Natural killer cell (primary cell): ENCODE data around the gene MYO16. TPM values are rescaled to one million over a fixed set of nuclear protein-coding genes. Genes with fewer than 3 reads are reported as not detected.

Experiments
- ATAC-seq, 3 donors: fragments of 150-1000 bp in 2 of 3; fragments of 200-7000 bp in 1 of 3; cut with Tn5 transposase; 1 replicate in 1 of 3; 2 replicates in 2 of 3; pipeline ENCODE4 v1.10.0; 2021; ENCODE audit warnings: mild to moderate bottlenecking in 2 of 3, moderate library complexity in 2 of 3
- DNase-seq, 2 donors: peaks; one replicate each; pipeline versions ENCODE4 v3.0.0 to v3.0.0-alpha.2; 2013 to 2021; ENCODE audit warnings: mixed read lengths in 1 of 2
- H3K27ac ChIP-seq: one replicate; pipeline ENCODE4 v1.5.1; 2013; ENCODE audit warnings: mild to moderate bottlenecking, low read length
- H3K27me3 ChIP-seq: one replicate; pipeline ENCODE4 v1.6.1; 2013; ENCODE audit warnings: low read length; ENCODE audit not compliant: control insufficient read depth, insufficient read depth
- H3K36me3 ChIP-seq: one replicate; pipeline ENCODE4 v1.6.1; 2013; ENCODE audit warnings: low read length; ENCODE audit not compliant: control insufficient read depth, insufficient read depth
- H3K4me1 ChIP-seq: one replicate; pipeline ENCODE4 v1.6.1; 2013; ENCODE audit warnings: low read length; ENCODE audit not compliant: control insufficient read depth, insufficient read depth
- H3K4me3 ChIP-seq: one replicate; pipeline ENCODE4 v1.5.1; 2013; ENCODE audit warnings: low read length
- H3K9me3 ChIP-seq: one replicate; pipeline ENCODE4 v1.6.1; 2013; ENCODE audit warnings: low read length; ENCODE audit not compliant: control insufficient read depth, insufficient read depth
- H3K27ac Mint-ChIP-seq, 2 donors: one replicate each; pipeline ENCODE4 v1.8.0; 2022; ENCODE audit warnings: mild to moderate bottlenecking in 2 of 2, mixed read lengths in 2 of 2, moderate library complexity in 1 of 2
- H3K27me3 Mint-ChIP-seq, 2 donors: one replicate each; pipeline ENCODE4 v1.8.0; 2022; ENCODE audit warnings: low read depth in 2 of 2, mixed read lengths in 2 of 2
- H3K36me3 Mint-ChIP-seq: one replicate; pipeline ENCODE4 v1.8.0; 2022; ENCODE audit warnings: mixed read lengths
- H3K4me1 Mint-ChIP-seq, 2 donors: one replicate each; pipeline ENCODE4 v1.8.0; 2022; ENCODE audit warnings: mixed read lengths in 2 of 2
- H3K4me3 Mint-ChIP-seq: one replicate; pipeline ENCODE4 v1.8.0; 2022; ENCODE audit warnings: mild to moderate bottlenecking, moderate library complexity, mixed read lengths
- H3K9me3 Mint-ChIP-seq, 2 donors: one replicate each; pipeline ENCODE4 v1.8.0; 2022; ENCODE audit warnings: mixed read lengths in 2 of 2
- WGBS: methylation state at CpG from one replicate; pipeline ENCODE4 v1.1.7; 2013; ENCODE audit warnings: missing lambda C conversion rate; ENCODE audit not compliant: insufficient coverage; 5-methylcytosine and 5-hydroxymethylcytosine counted together
- intact Hi-C: fragments of 100-400 bp; cut with micrococcal nuclease; formaldehyde crosslinking; loops from one replicate; pipeline ENCODE4 v1.14.2; 2022
- total RNA-seq, 4 donors: library from RNA; stranded (reverse); fragments of 120-200 nt in 1 of 4; gene quantifications; one replicate each; pipeline versions ENCODE4 v1.2.3 to v1.2.4, GENCODE V29; 2013 to 2022
- TF ChIP-seq, protein P1 (sequence below): fragments of 200-600 bp; IDR thresholded peaks from one replicate; pipeline ENCODE4 v1.8.0; 2022; ENCODE audit warnings: antibody characterized with exemption

The MYO16 gene
- total RNA-seq, 3 donors from 2014 or later (not counting 1 experiment from before 2014, with no cell fraction given), result 0.28 TPM; not detected in 2

DNA sequence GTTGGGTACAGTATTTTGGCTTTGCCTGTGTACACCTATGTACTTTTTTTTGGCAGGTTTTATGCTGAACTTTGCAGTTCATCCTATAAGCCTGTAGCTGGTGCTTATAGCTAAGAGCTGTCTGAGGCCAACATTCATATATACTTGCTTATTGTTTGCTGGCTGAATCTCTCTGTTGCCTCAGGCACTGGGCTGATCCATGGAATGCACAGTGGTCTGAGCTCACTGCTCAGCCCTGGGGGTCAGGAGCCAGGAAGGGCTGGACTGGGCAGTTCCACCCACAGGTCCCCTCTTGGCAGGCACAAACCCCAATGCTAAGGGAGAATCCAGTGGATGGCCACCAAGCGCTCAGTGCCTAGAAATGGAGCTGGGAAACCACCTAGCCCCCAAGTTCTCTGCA lies 308.7 kb downstream of the MYO16 start:
- Mint-ChIP-seq H3K4me3 (no peak overlapping the region), H3K27ac (no peak overlapping the region), H3K36me3 (no peaks in the 10 kb centered on the region), H3K27me3 (peaks cover 0 to 5% of the 10 kb centered on the region in 2 donors), H3K4me1 (no peaks in the 10 kb centered on the region), H3K9me3 (peaks cover 2 to 5% of the 10 kb centered on the region in 2 donors)
- no peaks in the 10 kb centered on the region for H3K4me1 ChIP-seq
- no peaks in the 10 kb centered on the region for H3K36me3 ChIP-seq
- intact Hi-C loops, result no loop called here
- H3K27me3 ChIP-seq, result no peaks in the 10 kb centered on the region
- no peak for ATAC-seq
- no peak overlapping the region for H3K27ac ChIP-seq
- WGBS, result 85% methylated on average over 1 of the region's 1 CpG
- TF ChIP-seq, protein P1, sequence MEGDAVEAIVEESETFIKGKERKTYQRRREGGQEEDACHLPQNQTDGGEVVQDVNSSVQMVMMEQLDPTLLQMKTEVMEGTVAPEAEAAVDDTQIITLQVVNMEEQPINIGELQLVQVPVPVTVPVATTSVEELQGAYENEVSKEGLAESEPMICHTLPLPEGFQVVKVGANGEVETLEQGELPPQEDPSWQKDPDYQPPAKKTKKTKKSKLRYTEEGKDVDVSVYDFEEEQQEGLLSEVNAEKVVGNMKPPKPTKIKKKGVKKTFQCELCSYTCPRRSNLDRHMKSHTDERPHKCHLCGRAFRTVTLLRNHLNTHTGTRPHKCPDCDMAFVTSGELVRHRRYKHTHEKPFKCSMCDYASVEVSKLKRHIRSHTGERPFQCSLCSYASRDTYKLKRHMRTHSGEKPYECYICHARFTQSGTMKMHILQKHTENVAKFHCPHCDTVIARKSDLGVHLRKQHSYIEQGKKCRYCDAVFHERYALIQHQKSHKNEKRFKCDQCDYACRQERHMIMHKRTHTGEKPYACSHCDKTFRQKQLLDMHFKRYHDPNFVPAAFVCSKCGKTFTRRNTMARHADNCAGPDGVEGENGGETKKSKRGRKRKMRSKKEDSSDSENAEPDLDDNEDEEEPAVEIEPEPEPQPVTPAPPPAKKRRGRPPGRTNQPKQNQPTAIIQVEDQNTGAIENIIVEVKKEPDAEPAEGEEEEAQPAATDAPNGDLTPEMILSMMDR, result no peak
- no peak for DNase-seq
- H3K9me3 ChIP-seq, result peaks cover 2% of the 10 kb centered on the region
- H3K4me3 ChIP-seq, result no peak overlapping the region

DNA sequence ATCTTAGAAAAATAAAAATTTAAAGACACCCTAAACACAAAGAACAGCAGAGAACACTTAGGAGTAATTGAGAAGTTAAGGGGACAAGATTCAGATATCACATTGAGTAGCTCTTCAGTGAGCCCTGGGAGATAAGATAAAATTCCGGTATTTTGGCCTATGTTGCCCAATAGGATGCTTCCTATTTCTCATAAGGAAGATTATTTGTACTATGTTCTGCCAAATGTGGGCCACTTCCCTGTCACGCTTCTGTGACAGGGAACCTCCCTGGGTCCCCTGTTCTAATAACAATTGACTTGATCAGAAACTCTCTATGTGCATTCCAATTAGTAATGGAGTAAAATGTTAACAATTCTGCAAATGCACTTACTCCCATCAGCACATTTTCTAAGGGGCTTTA lies 310.7 kb downstream of the MYO16 start:
- H3K27me3 Mint-ChIP-seq, result peaks cover 0 to 5% of the 10 kb centered on the region in 2 donors
- no peak overlapping the region for H3K4me3 Mint-ChIP-seq
- no peaks in the 10 kb centered on the region for H3K36me3 Mint-ChIP-seq
- peaks cover 2 to 5% of the 10 kb centered on the region in 2 donors for H3K9me3 Mint-ChIP-seq
- TF ChIP-seq, protein P1, result no peak
- no peaks in the 10 kb centered on the region for H3K27me3 ChIP-seq
- ATAC-seq, result no peak
- H3K36me3 ChIP-seq, result no peaks in the 10 kb centered on the region
- intact Hi-C loops, result no loop called here
- H3K4me1 Mint-ChIP-seq, result no peaks in the 10 kb centered on the region
- H3K4me3 ChIP-seq, result no peak overlapping the region
- H3K27ac ChIP-seq, result no peak overlapping the region
- DNase-seq, result no peak
- WGBS, result 70% methylated on average over 2 of the region's 2 CpGs
- no peak overlapping the region for H3K27ac Mint-ChIP-seq
- H3K4me1 ChIP-seq, result no peaks in the 10 kb centered on the region
- peaks cover 2% of the 10 kb centered on the region for H3K9me3 ChIP-seq

DNA sequence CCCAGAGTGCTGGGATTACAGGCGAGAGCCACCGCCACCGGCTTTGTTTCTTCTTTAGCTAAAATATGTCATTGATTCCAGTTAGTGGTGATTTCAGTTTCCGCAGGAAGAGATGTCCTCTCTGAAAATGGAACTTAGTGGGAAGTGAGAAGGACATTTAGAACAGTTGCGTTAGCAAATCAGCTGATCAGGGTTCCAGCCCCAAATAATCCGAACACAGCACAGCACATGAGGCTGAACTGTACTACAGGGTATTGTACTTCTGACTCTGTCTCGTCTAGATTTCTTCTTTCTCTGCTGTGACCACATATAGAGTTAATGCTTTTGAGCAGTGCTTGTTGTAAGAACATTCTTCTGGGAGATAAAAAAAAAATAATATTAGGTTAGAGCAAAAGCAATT lies 314.4 kb downstream of the MYO16 start:
- H3K36me3 ChIP-seq, result no peaks in the 10 kb centered on the region
- no peak overlapping the region for H3K4me3 ChIP-seq
- H3K4me1 ChIP-seq, result no peaks in the 10 kb centered on the region
- DNase-seq (no peak), ATAC-seq (no peak)
- Mint-ChIP-seq H3K4me3 (no peak overlapping the region), H3K27me3 (peaks cover 2 to 4% of the 10 kb centered on the region in 2 donors), H3K9me3 (no peaks in the 10 kb centered on the region), H3K4me1 (no peaks in the 10 kb centered on the region), H3K27ac (no peak overlapping the region), H3K36me3 (no peaks in the 10 kb centered on the region)
- H3K27me3 ChIP-seq, result no peaks in the 10 kb centered on the region
- no peak overlapping the region for H3K27ac ChIP-seq
- intact Hi-C loops, result no loop called here
- 93% methylated on average over 7 of the region's 7 CpGs for WGBS
- no peaks in the 10 kb centered on the region for H3K9me3 ChIP-seq
- TF ChIP-seq, protein P1, result no peak

DNA sequence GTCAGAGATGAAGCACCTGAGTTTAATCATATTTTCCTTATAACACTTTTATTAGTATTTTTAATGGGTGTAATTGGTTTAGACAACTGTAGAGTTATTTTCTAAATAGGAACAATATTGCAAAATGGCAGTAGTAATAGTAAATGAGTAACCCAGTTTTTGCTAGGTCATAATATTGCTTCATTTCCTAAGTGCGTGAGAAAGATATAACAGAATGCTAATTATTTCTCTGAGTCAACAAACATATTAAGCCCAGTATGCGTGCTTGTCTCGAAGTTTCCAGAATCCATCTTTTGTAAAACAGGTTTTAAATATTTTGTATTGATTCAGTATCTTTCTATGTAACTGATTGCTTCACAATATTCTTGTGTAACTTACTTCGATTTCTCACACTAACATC lies 315.3 kb downstream of the MYO16 start:
- no peak for DNase-seq
- Histone ChIP-seq H3K27me3 (no peaks in the 10 kb centered on the region), H3K4me1 (no peaks in the 10 kb centered on the region), H3K36me3 (no peaks in the 10 kb centered on the region), H3K9me3 (no peaks in the 10 kb centered on the region), H3K27ac (no peak overlapping the region), H3K4me3 (no peak overlapping the region)
- WGBS, result 89% methylated on average over 2 of the region's 4 CpGs
- Mint-ChIP-seq H3K9me3 (no peaks in the 10 kb centered on the region), H3K4me1 (no peaks in the 10 kb centered on the region), H3K36me3 (no peaks in the 10 kb centered on the region), H3K27ac (no peak overlapping the region), H3K27me3 (peaks cover 0 to 13% of the 10 kb centered on the region in 2 donors), H3K4me3 (no peak overlapping the region)
- intact Hi-C loops, result no loop called here
- ATAC-seq, result no peak
- TF ChIP-seq, protein P1, result no peak
